Measurements from ENCODE around the gene DMKN.
"Not testable (repeated sequence)": the region's sequence is repeated elsewhere in the genome, so short reads cannot be mapped to it uniquely, and the experiment has no call there.

The DMKN gene

GRCh38 chr19:35498220-35498619 is 15.2 kb downstream of the DMKN start:
- DNase-seq (ENCODE audit: low spot score), result no peak

- no peak for DNase-seq (ENCODE audit: low spot score)
These were observed 16.0 kb downstream of the DMKN start for GRCh38 chr19:35497406-35497805.

- peak; percentile 77 for DNase-seq (ENCODE audit: low spot score)
These were observed 18.1 kb downstream of the DMKN start for GRCh38 chr19:35495107-35496064.

- DNase-seq (ENCODE audit: low spot score), result no peak
These were observed 19.5 kb downstream of the DMKN start for GRCh38 chr19:35493971-35494370.

GRCh38 chr19:35491836-35492360 is 21.6 kb downstream of the DMKN start:
- no peak for DNase-seq (ENCODE audit: low spot score)

- DNase-seq (ENCODE audit: low spot score), result no peak
These were observed 23.1 kb downstream of the DMKN start, which contains the start of gene KRTDAP for GRCh38 chr19:35490364-35490763. KRTDAP (minus strand) TSS chr19:35490464; CDS start chr19:35490442, 22 bp downstream.

- DNase-seq (ENCODE audit: low spot score), result no peak
These were observed 24.8 kb downstream of the DMKN start for GRCh38 chr19:35488677-35489076.

- DNase-seq (ENCODE audit: low spot score), result no peak
These were observed 25.7 kb downstream of the DMKN start for GRCh38 chr19:35487656-35488182.

- no peak for DNase-seq (ENCODE audit: low spot score)
These were observed 27.2 kb downstream of the DMKN start for GRCh38 chr19:35486268-35486708.

- no peak for DNase-seq (ENCODE audit: low spot score)
These were observed 29.0 kb downstream of the DMKN start for GRCh38 chr19:35484252-35485036.

GRCh38 chr19:35483089-35483488 is 30.4 kb downstream of the DMKN start:
- no peak for DNase-seq (ENCODE audit: low spot score)

GRCh38 chr19:35478794-35479677 is 34.4 kb downstream of the DMKN start:
- no peak for DNase-seq (ENCODE audit: low spot score)

- DNase-seq (ENCODE audit: low spot score), result no peak
These were observed 37.3 kb downstream of the DMKN start for GRCh38 chr19:35476149-35476548.

- DNase-seq (ENCODE audit: low spot score), result not testable (repeated sequence)
These were observed 38.9 kb downstream of the DMKN start for GRCh38 chr19:35474594-35474993.

GRCh38 chr19:35474104-35474503 is 39.3 kb downstream of the DMKN start:
- DNase-seq (ENCODE audit: low spot score), result no peak

- no peak for DNase-seq (ENCODE audit: low spot score)
These were observed 41.5 kb downstream of the DMKN start for GRCh38 chr19:35471946-35472345.

GRCh38 chr19:35471075-35471474 is 42.4 kb downstream of the DMKN start:
- DNase-seq (ENCODE audit: low spot score), result not testable (repeated sequence)

- DNase-seq (ENCODE audit: low spot score), result no peak
These were observed 43.3 kb downstream of the DMKN start for GRCh38 chr19:35470128-35470527.

- DNase-seq (ENCODE audit: low spot score), result no peak
These were observed 44.8 kb downstream of the DMKN start for GRCh38 chr19:35468637-35469036.

GRCh38 chr19:35466259-35466658 is 47.2 kb downstream of the DMKN start:
- no peak for DNase-seq (ENCODE audit: low spot score)

GRCh38 chr19:35462956-35463355 is 50.5 kb downstream of the DMKN start:
- not testable (repeated sequence) for DNase-seq (ENCODE audit: low spot score)

All from ecto neural progenitor cell (in vitro differentiated cells).